Measurements from ENCODE around the gene TTC39C.

Gene TTC39C

DNA sequence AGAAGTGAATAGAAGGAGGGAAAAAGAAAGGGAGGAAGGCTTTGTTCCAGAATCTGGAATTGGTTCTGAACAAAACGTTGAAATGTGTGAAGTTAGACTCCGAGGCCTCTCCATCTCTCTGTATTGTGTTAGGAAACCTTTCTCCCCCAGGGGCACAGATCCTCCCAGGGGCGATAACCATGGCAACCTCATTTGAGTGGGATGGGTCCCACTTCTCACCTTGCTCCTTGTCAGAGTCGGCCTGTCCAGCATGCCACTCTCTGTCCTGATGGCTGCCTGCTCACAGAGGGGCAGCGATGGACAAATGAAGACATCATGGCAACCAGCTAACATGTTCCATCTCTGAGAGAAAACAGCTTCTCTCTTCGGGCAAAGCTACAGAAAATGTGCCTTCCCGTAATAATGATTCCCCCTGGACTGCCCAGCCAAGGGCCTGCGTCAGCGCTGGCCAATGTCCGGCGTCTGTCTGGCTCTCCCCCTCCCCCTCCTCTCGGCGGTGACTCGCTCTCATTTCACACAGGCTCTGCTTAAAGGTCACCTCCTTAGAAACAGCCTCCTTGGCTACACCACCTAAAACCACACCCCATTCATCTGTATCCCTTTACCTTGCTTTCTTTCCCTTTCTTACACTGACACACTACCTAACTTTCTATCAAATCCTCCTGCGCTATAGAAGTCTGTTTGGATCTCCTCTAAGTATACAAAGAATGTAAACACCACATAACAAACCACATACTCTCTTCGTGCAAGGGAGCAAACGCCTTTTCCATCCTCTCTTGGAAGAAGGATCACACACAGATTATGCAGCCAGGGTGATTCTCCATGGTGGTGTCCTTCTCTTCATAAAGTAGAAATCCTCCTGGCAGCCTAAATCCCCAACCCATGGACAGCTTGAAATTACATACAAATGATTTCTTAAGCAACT is 32.1 kb upstream of the TTC39C start:
- no peak overlapping the region for H3K4me2 ChIP-seq (ENCODE audit: insufficient read depth, low read length)
- H2AFZ ChIP-seq (ENCODE audit: low read depth, low read length): no peak overlapping the region
- no peaks in the 10 kb centered on the region for H3K79me2 ChIP-seq (ENCODE audit: insufficient read depth, low read length)
- peaks cover 24% of the 10 kb centered on the region for H3K4me1 ChIP-seq (ENCODE audit: insufficient read depth, low read length)
- no peak overlapping the region for H3K27ac ChIP-seq (ENCODE audit: low read length)
- H3K27me3 ChIP-seq (ENCODE audit: insufficient read depth, low read length, poor library complexity): no peaks in the 10 kb centered on the region
- DNase-seq (no peak), ATAC-seq (ENCODE audit: insufficient read depth, low read depth) (no peak)
- no peaks in the 10 kb centered on the region for H3K9me3 ChIP-seq (ENCODE audit: insufficient read depth, low read length, severe bottlenecking)
- no peak overlapping the region for H3K9ac ChIP-seq (ENCODE audit: low read depth, low read length)
- no peaks in the 10 kb centered on the region for H3K36me3 ChIP-seq (ENCODE audit: insufficient read depth, low read length)
- H3K4me3 ChIP-seq (ENCODE audit: low read depth in 1 of 2, low read length in 2 of 2): no peak overlapping the region
- TF ChIP-seq, protein P1, sequence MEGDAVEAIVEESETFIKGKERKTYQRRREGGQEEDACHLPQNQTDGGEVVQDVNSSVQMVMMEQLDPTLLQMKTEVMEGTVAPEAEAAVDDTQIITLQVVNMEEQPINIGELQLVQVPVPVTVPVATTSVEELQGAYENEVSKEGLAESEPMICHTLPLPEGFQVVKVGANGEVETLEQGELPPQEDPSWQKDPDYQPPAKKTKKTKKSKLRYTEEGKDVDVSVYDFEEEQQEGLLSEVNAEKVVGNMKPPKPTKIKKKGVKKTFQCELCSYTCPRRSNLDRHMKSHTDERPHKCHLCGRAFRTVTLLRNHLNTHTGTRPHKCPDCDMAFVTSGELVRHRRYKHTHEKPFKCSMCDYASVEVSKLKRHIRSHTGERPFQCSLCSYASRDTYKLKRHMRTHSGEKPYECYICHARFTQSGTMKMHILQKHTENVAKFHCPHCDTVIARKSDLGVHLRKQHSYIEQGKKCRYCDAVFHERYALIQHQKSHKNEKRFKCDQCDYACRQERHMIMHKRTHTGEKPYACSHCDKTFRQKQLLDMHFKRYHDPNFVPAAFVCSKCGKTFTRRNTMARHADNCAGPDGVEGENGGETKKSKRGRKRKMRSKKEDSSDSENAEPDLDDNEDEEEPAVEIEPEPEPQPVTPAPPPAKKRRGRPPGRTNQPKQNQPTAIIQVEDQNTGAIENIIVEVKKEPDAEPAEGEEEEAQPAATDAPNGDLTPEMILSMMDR (IDR thresholded peaks at IDR 0.05; ENCODE audit: borderline replicate concordance, extremely low read depth, low read length, poor library complexity, severe bottlenecking): no peak
- TF ChIP-seq EZH2 (IDR thresholded peaks at IDR 0.05; ENCODE audit: borderline replicate concordance, low read depth, low read length, severe bottlenecking): no peak
- no peaks in the 10 kb centered on the region for H4K20me1 ChIP-seq (ENCODE audit: insufficient read depth, low read length)

DNA sequence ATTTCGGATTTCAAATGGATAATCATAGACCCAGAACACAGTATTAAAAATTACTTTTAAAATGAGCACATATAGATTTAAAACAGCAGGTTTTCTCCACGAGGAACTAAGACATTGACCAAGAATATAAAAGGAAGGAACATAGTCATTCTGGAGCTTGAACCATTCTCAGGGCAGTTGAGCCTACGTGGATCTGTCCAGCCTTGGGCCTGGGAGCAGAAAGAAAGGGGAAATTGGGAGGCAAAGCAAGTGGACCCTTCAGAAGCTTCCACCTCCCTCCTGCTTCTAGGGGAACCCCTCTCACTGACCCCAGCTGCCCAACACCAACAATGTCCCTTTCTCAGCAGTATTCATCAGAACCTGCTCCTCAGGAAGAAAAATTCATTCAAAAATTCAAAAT is 31.4 kb upstream of the TTC39C start:
- no peak overlapping the region for H3K4me2 ChIP-seq (ENCODE audit: insufficient read depth, low read length)
- ATAC-seq (ENCODE audit: insufficient read depth, low read depth): no peak

DNA sequence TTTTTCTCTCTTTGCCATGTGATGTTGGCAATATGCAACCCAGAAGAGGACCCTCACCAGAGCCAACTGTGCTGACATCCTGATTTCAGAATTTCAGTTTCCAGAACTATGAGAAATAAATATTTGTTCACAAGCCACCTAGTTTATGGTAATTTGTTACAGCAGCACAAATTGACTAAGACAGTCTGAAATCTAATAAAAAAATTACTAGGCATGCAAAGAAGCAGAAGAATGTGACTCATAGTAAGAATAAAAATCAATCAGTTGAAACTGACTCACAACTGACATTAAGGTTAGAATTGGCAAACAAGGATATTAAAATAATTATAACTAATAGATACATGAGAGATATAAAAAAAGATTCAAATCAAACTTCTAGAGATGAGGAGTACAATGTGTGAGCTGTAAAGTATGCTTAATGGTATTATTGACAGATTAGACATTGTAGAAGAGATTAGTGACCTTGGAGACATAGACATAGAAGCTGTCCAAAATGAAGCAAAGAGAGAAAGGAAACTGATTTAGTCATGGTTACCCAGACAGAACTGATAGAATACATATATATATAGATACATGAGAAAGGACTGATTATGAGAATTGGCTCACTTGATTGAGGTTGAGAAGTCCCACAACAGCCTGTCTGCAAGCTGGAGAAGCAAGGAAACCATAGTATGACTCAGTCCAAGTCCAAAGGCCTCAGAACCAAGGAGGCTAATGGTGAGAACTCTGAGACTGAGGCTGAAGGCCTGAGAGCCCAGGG is 27.8 kb upstream of the TTC39C start:
- H3K9ac ChIP-seq (ENCODE audit: low read depth, low read length): no peak overlapping the region
- TF ChIP-seq EZH2 (IDR thresholded peaks at IDR 0.05; ENCODE audit: borderline replicate concordance, low read depth, low read length, severe bottlenecking): no peak
- TF ChIP-seq, protein P1 (IDR thresholded peaks at IDR 0.05; ENCODE audit: borderline replicate concordance, extremely low read depth, low read length, poor library complexity, severe bottlenecking): no peak
- no peaks in the 10 kb centered on the region for H4K20me1 ChIP-seq (ENCODE audit: insufficient read depth, low read length)
- no peak for ATAC-seq (ENCODE audit: insufficient read depth, low read depth)
- no peaks in the 10 kb centered on the region for H3K36me3 ChIP-seq (ENCODE audit: insufficient read depth, low read length)
- no peaks in the 10 kb centered on the region for H3K79me2 ChIP-seq (ENCODE audit: insufficient read depth, low read length)
- no peak overlapping the region for H3K27ac ChIP-seq (ENCODE audit: low read length)
- no peak overlapping the region for H3K4me3 ChIP-seq (ENCODE audit: low read depth in 1 of 2, low read length in 2 of 2)
- H2AFZ ChIP-seq (ENCODE audit: low read depth, low read length): no peak overlapping the region
- no peaks in the 10 kb centered on the region for H3K9me3 ChIP-seq (ENCODE audit: insufficient read depth, low read length, severe bottlenecking)
- DNase-seq: no peak
- H3K27me3 ChIP-seq (ENCODE audit: insufficient read depth, low read length, poor library complexity): no peaks in the 10 kb centered on the region
- peaks cover 3% of the 10 kb centered on the region for H3K4me1 ChIP-seq (ENCODE audit: insufficient read depth, low read length)
- H3K4me2 ChIP-seq (ENCODE audit: insufficient read depth, low read length): no peak overlapping the region

More for the DNA sequence above, 31.4 kb upstream of the TTC39C start:
- H3K79me2 ChIP-seq (ENCODE audit: insufficient read depth, low read length): no peaks in the 10 kb centered on the region
- no peak overlapping the region for H3K27ac ChIP-seq (ENCODE audit: low read length)
- no peak for DNase-seq
- H3K4me3 ChIP-seq (ENCODE audit: low read depth in 1 of 2, low read length in 2 of 2): no peak overlapping the region
- H4K20me1 ChIP-seq (ENCODE audit: insufficient read depth, low read length): no peaks in the 10 kb centered on the region
- TF ChIP-seq, protein P1 (IDR thresholded peaks at IDR 0.05; ENCODE audit: borderline replicate concordance, extremely low read depth, low read length, poor library complexity, severe bottlenecking): no peak
- no peak for TF ChIP-seq EZH2 (IDR thresholded peaks at IDR 0.05; ENCODE audit: borderline replicate concordance, low read depth, low read length, severe bottlenecking)
- no peaks in the 10 kb centered on the region for H3K27me3 ChIP-seq (ENCODE audit: insufficient read depth, low read length, poor library complexity)
- no peak overlapping the region for H3K9ac ChIP-seq (ENCODE audit: low read depth, low read length)
- H2AFZ ChIP-seq (ENCODE audit: low read depth, low read length): no peak overlapping the region
- no peaks in the 10 kb centered on the region for H3K9me3 ChIP-seq (ENCODE audit: insufficient read depth, low read length, severe bottlenecking)
- peaks cover 17% of the 10 kb centered on the region for H3K4me1 ChIP-seq (ENCODE audit: insufficient read depth, low read length)
- H3K36me3 ChIP-seq (ENCODE audit: insufficient read depth, low read length): no peaks in the 10 kb centered on the region

Measured in DND-41 (cell line).